GM12872 (cell line): ENCODE data around the gene PACS1.

Experiments used
- CTCF ChIP-seq: IDR thresholded peaks from 3 replicates; pipeline ENCODE4 v1.5.1; 2011; ENCODE audit warnings: low read depth, mild to moderate bottlenecking, low read length, moderate library complexity; ENCODE audit not compliant: insufficient read depth

Gene PACS1

GRCh38 chr11:66289548-66290329 is 219.7 kb downstream of the PACS1 start:
- TF ChIP-seq CTCF = no peak

- TF ChIP-seq CTCF = no peak
These were observed 220.2 kb downstream of the PACS1 start for GRCh38 chr11:66290330-66290621.

GRCh38 chr11:66291303-66291705 is 221.2 kb downstream of the PACS1 start:
- TF ChIP-seq CTCF = no peak

GRCh38 chr11:66291706-66292542 is 221.9 kb downstream of the PACS1 start, which contains the start of gene TMEM151A:
TSS of gene TMEM151A (plus strand) at chr11:66291894. CDS start at chr11:66292014, 120 bp downstream.
- no peak for TF ChIP-seq CTCF

GRCh38 chr11:66292543-66293332 is 222.7 kb downstream of the PACS1 start:
- no peak for TF ChIP-seq CTCF

- no peak for TF ChIP-seq CTCF
These were observed 223.3 kb downstream of the PACS1 start for GRCh38 chr11:66293352-66293751.
